ENCODE results near the gene FAM53B. TPM values are rescaled to one million over a fixed set of nuclear protein-coding genes. Genes with fewer than 3 reads are reported as not detected.

FAM53B gene
- total RNA-seq, 1 experiment from 2014 or later: 11.2 TPM

DNA sequence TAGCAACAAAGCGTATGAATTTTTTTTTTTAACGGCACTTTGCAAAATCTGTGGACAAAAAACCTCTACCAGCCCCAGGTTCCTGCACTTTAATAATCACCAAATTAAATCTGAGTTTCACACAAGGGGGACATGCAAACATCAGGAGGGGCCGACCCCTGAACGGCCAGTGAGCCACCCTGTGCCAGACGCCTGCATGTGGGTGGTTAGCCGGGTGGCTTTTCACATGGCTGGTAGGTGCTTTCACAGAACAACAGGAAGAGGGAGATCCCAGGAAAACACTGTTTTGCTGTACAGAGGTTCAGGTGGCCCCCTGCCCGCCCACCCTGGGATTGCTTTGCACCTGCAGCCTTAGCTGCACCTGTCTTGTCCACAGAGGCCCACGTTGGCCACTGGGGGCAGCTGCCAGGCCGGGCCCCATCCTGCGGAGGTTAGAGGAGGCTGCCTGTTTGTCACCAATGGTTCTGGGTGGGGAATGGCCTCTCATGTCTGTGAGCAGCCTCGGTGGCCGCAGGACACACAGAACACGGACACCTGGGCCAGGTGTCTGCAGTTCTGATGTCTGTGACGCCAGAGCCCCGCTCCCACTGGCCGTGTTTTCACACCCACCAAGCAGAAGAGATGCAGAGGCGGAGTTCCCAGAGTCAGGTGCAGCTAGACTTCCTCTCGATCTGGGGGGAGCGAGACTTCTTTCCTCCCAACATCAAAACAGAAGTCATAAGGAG, 107.7 kb downstream of the FAM53B start:
- intact Hi-C loops (cut with micrococcal nuclease; ENCODE audit: unreplicated experiment): no loop called here
- H3K9me3 Mint-ChIP-seq (ENCODE audit: low read depth, unreplicated experiment): no peaks in the 10 kb centered on the region
- H3K27me3 Mint-ChIP-seq (ENCODE audit: unreplicated experiment): no peaks in the 10 kb centered on the region
- no peak overlapping the region for H3K27ac Mint-ChIP-seq (ENCODE audit: unreplicated experiment)
- no TSS peak for BruUV-seq (replicated peaks)
- no peak overlapping the region for H3K4me3 Mint-ChIP-seq (ENCODE audit: low read depth, unreplicated experiment)
- TF ChIP-seq, protein P1, sequence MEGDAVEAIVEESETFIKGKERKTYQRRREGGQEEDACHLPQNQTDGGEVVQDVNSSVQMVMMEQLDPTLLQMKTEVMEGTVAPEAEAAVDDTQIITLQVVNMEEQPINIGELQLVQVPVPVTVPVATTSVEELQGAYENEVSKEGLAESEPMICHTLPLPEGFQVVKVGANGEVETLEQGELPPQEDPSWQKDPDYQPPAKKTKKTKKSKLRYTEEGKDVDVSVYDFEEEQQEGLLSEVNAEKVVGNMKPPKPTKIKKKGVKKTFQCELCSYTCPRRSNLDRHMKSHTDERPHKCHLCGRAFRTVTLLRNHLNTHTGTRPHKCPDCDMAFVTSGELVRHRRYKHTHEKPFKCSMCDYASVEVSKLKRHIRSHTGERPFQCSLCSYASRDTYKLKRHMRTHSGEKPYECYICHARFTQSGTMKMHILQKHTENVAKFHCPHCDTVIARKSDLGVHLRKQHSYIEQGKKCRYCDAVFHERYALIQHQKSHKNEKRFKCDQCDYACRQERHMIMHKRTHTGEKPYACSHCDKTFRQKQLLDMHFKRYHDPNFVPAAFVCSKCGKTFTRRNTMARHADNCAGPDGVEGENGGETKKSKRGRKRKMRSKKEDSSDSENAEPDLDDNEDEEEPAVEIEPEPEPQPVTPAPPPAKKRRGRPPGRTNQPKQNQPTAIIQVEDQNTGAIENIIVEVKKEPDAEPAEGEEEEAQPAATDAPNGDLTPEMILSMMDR (IDR thresholded peaks at IDR 0.05; ENCODE audit: unreplicated experiment): no peak
- DNase-seq: no peak
- H3K4me1 Mint-ChIP-seq (ENCODE audit: low read depth, unreplicated experiment): no peaks in the 10 kb centered on the region
- CTCF ChIA-PET: no interaction called here
- no peaks in the 10 kb centered on the region for H3K36me3 Mint-ChIP-seq (ENCODE audit: insufficient read depth, unreplicated experiment)

DNA sequence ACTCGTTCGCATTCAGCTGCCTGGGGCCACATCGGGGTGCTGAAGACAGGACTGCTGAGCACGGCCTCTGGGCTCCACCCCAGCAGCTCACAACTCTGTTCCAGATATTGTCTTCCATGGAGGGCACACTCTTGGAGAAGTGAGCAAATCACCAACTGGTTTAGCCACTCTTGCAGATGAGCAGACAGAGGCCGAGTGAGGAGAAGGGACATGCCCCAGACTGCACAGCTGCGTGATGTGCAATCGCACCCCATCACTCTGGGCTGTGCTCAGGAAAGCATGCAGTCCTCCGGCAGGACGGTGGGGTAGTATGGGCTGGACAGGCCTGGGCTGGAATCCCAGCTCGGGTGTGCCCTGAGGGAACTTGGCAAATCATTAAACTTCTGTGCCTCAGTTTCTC, 111.6 kb downstream of the FAM53B start:
- intact Hi-C loops (cut with micrococcal nuclease; ENCODE audit: unreplicated experiment): no loop called here
- CTCF ChIA-PET: no interaction called here
- no TSS peak for BruUV-seq (replicated peaks)

DNA sequence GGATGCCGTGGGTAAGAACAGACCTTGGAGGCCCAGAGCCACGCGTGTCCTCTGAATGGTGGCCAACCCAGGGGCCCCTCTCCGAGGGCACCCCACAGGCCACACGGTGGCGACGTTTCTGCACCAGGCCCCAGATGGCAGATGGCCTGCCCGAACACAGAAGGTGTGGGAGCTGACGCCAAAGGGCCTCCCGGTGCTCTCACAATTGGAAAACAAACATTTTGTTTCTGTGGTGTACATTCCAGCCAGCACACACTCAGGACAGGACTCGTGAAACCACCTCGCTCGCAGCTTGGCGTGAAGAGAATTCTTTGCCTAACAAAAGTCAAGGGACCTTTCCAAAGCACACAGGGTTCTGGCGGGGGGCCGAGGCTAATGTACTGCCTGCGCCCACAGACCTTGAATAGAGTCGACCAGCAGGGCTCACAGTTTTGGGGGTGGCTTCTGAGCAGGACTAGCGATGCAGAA, 112.1 kb downstream of the FAM53B start:
- H3K27ac Mint-ChIP-seq (ENCODE audit: unreplicated experiment): no peak overlapping the region
- CTCF ChIA-PET: no interaction called here
- peaks cover 7% of the 10 kb centered on the region for H3K4me1 Mint-ChIP-seq (ENCODE audit: low read depth, unreplicated experiment)
- H3K27me3 Mint-ChIP-seq (ENCODE audit: unreplicated experiment): no peaks in the 10 kb centered on the region
- intact Hi-C loops (cut with micrococcal nuclease; ENCODE audit: unreplicated experiment): no loop called here
- H3K9me3 Mint-ChIP-seq (ENCODE audit: low read depth, unreplicated experiment): no peaks in the 10 kb centered on the region
- no peak for DNase-seq
- H3K4me3 Mint-ChIP-seq (ENCODE audit: low read depth, unreplicated experiment): no peak overlapping the region
- TF ChIP-seq, protein P1 (IDR thresholded peaks at IDR 0.05; ENCODE audit: unreplicated experiment): no peak
- H3K36me3 Mint-ChIP-seq (ENCODE audit: insufficient read depth, unreplicated experiment): no peaks in the 10 kb centered on the region
- BruUV-seq (replicated peaks): no TSS peak

More for the DNA sequence above, 111.6 kb downstream of the FAM53B start:
- H3K36me3 Mint-ChIP-seq (ENCODE audit: insufficient read depth, unreplicated experiment): no peaks in the 10 kb centered on the region
- H3K9me3 Mint-ChIP-seq (ENCODE audit: low read depth, unreplicated experiment): no peaks in the 10 kb centered on the region
- no peaks in the 10 kb centered on the region for H3K27me3 Mint-ChIP-seq (ENCODE audit: unreplicated experiment)
- H3K27ac Mint-ChIP-seq (ENCODE audit: unreplicated experiment): no peak overlapping the region
- TF ChIP-seq, protein P1 (IDR thresholded peaks at IDR 0.05; ENCODE audit: unreplicated experiment): no peak
- DNase-seq: no peak
- peaks cover 3% of the 10 kb centered on the region for H3K4me1 Mint-ChIP-seq (ENCODE audit: low read depth, unreplicated experiment)
- H3K4me3 Mint-ChIP-seq (ENCODE audit: low read depth, unreplicated experiment): no peak overlapping the region

DNA sequence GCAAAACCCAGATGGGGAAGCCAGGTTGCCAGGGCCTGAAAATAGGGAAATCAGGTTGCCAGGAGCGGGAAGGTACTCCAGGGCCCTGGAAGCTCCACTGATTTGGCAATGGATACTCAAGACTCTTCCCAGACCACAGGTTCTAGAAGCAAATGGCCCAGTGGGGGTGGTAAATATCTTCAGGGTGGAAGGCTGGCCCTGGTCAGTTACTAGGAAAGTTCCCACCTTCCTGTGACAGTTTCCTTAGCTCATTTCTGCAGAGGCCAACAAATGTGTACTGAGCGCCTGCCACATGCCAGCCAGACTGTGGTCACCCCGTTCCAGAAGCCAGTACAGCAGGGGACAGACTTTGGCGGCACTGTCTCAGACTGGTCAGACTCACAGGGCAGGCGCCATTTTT, 113.6 kb downstream of the FAM53B start:
- TF ChIP-seq, protein P1 (IDR thresholded peaks at IDR 0.05; ENCODE audit: unreplicated experiment): no peak
- Mint-ChIP-seq H3K4me3 (ENCODE audit: low read depth, unreplicated experiment) (no peak overlapping the region), H3K36me3 (ENCODE audit: insufficient read depth, unreplicated experiment) (no peaks in the 10 kb centered on the region), H3K27ac (ENCODE audit: unreplicated experiment) (no peak overlapping the region), H3K4me1 (ENCODE audit: low read depth, unreplicated experiment) (peaks cover 12% of the 10 kb centered on the region), H3K27me3 (ENCODE audit: unreplicated experiment) (no peaks in the 10 kb centered on the region), H3K9me3 (ENCODE audit: low read depth, unreplicated experiment) (no peaks in the 10 kb centered on the region)
- intact Hi-C loops (cut with micrococcal nuclease; ENCODE audit: unreplicated experiment): no loop called here
- CTCF ChIA-PET: no interaction called here
- no peak for DNase-seq
- no TSS peak for BruUV-seq (replicated peaks)

Data from Calu3 (cell line).